Measurements from ENCODE around the gene MND1.

Gene MND1
- total RNA-seq = 0 reads per million in 2 experiments

- peak; percentile 84 for DNase-seq (ENCODE audit: low read depth)
These were observed at the start of gene MND1 for GRCh38 chr4:153344131-153345011. Gene MND1, plus strand, starts transcription at chr4:153344688. Its CDS starts 50 bp downstream, at chr4:153344738.

GRCh38 chr4:153295131-153295755 is 49.2 kb upstream of the MND1 start:
- DNase-seq (ENCODE audit: low read depth) = no peak

GRCh38 chr4:153296040-153296823 is 48.3 kb upstream of the MND1 start:
- DNase-seq (ENCODE audit: low read depth) = no peak

GRCh38 chr4:153297116-153297515 is 47.4 kb upstream of the MND1 start:
- no peak for DNase-seq (ENCODE audit: low read depth)

GRCh38 chr4:153310793-153311192 is 33.7 kb upstream of the MND1 start:
- no peak for DNase-seq (ENCODE audit: low read depth)

GRCh38 chr4:153314915-153315314 is 29.6 kb upstream of the MND1 start:
- no peak for DNase-seq (ENCODE audit: low read depth)

GRCh38 chr4:153318696-153319320 is 25.7 kb upstream of the MND1 start:
- DNase-seq (ENCODE audit: low read depth) = no peak

- DNase-seq (ENCODE audit: low read depth) = no peak
These were observed 21.7 kb upstream of the MND1 start for GRCh38 chr4:153322791-153323190.

GRCh38 chr4:153324046-153324445 is 20.4 kb upstream of the MND1 start:
- DNase-seq (ENCODE audit: low read depth) = no peak

- DNase-seq (ENCODE audit: low read depth) = no peak
These were observed 18.9 kb upstream of the MND1 start for GRCh38 chr4:153325558-153325957.

GRCh38 chr4:153326513-153326912 is 18.0 kb upstream of the MND1 start:
- no peak for DNase-seq (ENCODE audit: low read depth)

- DNase-seq (ENCODE audit: low read depth) = no peak
These were observed 17.2 kb upstream of the MND1 start for GRCh38 chr4:153327247-153327646.

- DNase-seq (ENCODE audit: low read depth) = no peak
These were observed 11.6 kb upstream of the MND1 start for GRCh38 chr4:153332936-153333335.

GRCh38 chr4:153333874-153334273 is 10.6 kb upstream of the MND1 start:
- no peak for DNase-seq (ENCODE audit: low read depth)

- DNase-seq (ENCODE audit: low read depth) = no peak
These were observed 8.8 kb upstream of the MND1 start for GRCh38 chr4:153335665-153336064.

- DNase-seq (ENCODE audit: low read depth) = no peak
These were observed 6.8 kb upstream of the MND1 start for GRCh38 chr4:153337686-153338085.

- no peak for DNase-seq (ENCODE audit: low read depth)
These were observed 2.9 kb upstream of the MND1 start for GRCh38 chr4:153341575-153342090.

- DNase-seq (ENCODE audit: low read depth) = no peak
These were observed 1.5 kb upstream of the MND1 start for GRCh38 chr4:153342751-153343552.

GRCh38 chr4:153345012-153345981 is 809 bp downstream of the MND1 start:
- DNase-seq (ENCODE audit: low read depth) = peak; percentile 27

- no peak for DNase-seq (ENCODE audit: low read depth)
These were observed 1.5 kb downstream of the MND1 start for GRCh38 chr4:153346031-153346430.

Data from T follicular helper cell (primary cell).